IPS-15b (cell line): ENCODE data around the gene MCF2L2.

ENCODE experiments used
- H3K27me3 ChIP-seq: one replicate; pipeline ENCODE4 v1.6.1; 2013; ENCODE audit warnings: low read length; ENCODE audit not compliant: control insufficient read depth, insufficient read depth
- H3K36me3 ChIP-seq: one replicate; pipeline ENCODE4 v1.6.1; 2013; ENCODE audit warnings: low read length; ENCODE audit not compliant: control insufficient read depth, insufficient read depth
- H3K4me1 ChIP-seq: one replicate; pipeline ENCODE4 v1.6.1; 2013; ENCODE audit warnings: mild to moderate bottlenecking, low read length; ENCODE audit not compliant: control insufficient read depth, insufficient read depth
- H3K4me3 ChIP-seq: one replicate; pipeline ENCODE4 v1.5.1; 2013; ENCODE audit warnings: low read depth, low read length
- H3K9ac ChIP-seq: one replicate; pipeline ENCODE4 v1.6.1; 2013; ENCODE audit warnings: low read depth, mild to moderate bottlenecking, low read length
- H3K9me3 ChIP-seq: one replicate; pipeline ENCODE4 v1.6.1; 2013; ENCODE audit warnings: mild to moderate bottlenecking, low read length; ENCODE audit not compliant: control insufficient read depth, insufficient read depth

The MCF2L2 gene

GRCh38 chr3:183132409-183132808, 296.0 kb downstream of the MCF2L2 start:
- H3K4me1 ChIP-seq = no peaks in the 10 kb centered on the region
- H3K4me3 ChIP-seq = no peak overlapping the region
- no peaks in the 10 kb centered on the region for H3K9me3 ChIP-seq
- no peaks in the 10 kb centered on the region for H3K36me3 ChIP-seq
- no peak overlapping the region for H3K9ac ChIP-seq
- no peaks in the 10 kb centered on the region for H3K27me3 ChIP-seq

- Histone ChIP-seq H3K4me1 (no peaks in the 10 kb centered on the region), H3K4me3 (no peak overlapping the region), H3K9ac (no peak overlapping the region), H3K9me3 (no peaks in the 10 kb centered on the region), H3K36me3 (no peaks in the 10 kb centered on the region), H3K27me3 (no peaks in the 10 kb centered on the region)
These were observed 296.7 kb downstream of the MCF2L2 start for GRCh38 chr3:183131735-183132134.

DNA sequence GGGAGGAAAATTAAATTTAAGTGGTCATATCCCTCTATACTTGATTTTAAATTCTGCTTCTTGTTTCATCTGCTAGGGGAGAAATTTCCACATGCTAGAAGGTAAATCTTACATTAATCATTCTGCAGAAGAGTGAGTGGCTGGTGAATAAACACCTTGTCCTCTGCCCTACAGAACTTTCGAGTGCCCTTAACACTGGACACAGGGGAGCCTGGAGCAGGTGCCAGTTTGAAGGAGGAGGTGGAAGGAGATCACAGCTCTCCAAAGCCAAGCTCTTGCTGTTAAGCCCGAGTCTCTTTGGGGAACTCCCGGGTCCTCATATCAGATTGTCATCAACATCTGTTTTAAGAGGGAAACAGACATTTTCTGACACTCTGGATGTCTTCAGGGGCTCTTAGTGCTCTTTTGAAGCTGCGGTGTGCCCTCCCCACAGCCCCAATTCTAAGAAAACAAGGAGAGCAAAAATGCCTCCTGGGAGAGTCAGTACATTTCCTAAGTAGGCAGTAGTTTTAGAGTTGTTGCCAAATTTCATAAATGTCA, 297.2 kb downstream of the MCF2L2 start:
- Histone ChIP-seq H3K9me3 (no peaks in the 10 kb centered on the region), H3K4me3 (no peak overlapping the region), H3K4me1 (no peaks in the 10 kb centered on the region), H3K36me3 (no peaks in the 10 kb centered on the region), H3K9ac (no peak overlapping the region), H3K27me3 (no peaks in the 10 kb centered on the region)

DNA sequence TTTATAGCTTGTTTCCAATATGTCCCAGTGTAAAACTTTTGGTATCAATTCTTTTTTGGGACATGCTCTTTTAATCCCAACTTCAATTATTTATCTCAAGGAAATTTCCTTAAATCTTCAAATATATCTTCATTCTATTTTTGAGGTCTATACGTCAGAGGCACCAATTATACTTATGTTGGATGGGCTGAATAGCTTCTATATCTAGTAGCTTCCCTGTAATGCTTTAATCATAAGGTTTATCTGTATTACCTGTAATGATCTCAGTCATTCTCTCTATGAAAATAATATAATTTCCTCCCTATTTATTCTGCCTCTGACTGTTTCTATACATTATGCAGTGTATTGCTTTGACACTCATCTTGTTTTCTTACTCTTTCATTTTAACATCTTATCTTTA, 299.2 kb downstream of the MCF2L2 start:
- no peak overlapping the region for H3K4me3 ChIP-seq
- H3K9me3 ChIP-seq = no peaks in the 10 kb centered on the region
- H3K4me1 ChIP-seq = no peaks in the 10 kb centered on the region
- H3K36me3 ChIP-seq = no peaks in the 10 kb centered on the region
- no peaks in the 10 kb centered on the region for H3K27me3 ChIP-seq
- H3K9ac ChIP-seq = no peak overlapping the region

GRCh38 chr3:183128709-183129108, 299.7 kb downstream of the MCF2L2 start:
- Histone ChIP-seq H3K36me3 (no peaks in the 10 kb centered on the region), H3K27me3 (no peaks in the 10 kb centered on the region), H3K4me1 (no peaks in the 10 kb centered on the region), H3K4me3 (no peak overlapping the region), H3K9me3 (no peaks in the 10 kb centered on the region), H3K9ac (no peak overlapping the region)
